Nephron progenitor cell (in vitro differentiated cells): ENCODE results near the gene EPAS1.
A peak's percentile ranks its signal among the peaks of the same experiment; 100 is the strongest.

Experiments used
- DNase-seq: peaks from one replicate; pipeline ENCODE4 v3.0.0; 2021
- H3K27ac Mint-ChIP-seq: 2 replicates; pipeline ENCODE4 v1.8.0; 2021; ENCODE audit warnings: mild to moderate bottlenecking, moderate library complexity, mixed read lengths
- H3K27me3 Mint-ChIP-seq: 2 replicates; pipeline ENCODE4 v1.8.0; 2021; ENCODE audit warnings: mild to moderate bottlenecking, low read depth, mixed read lengths; ENCODE audit not compliant: poor library complexity
- H3K36me3 Mint-ChIP-seq: 2 replicates; pipeline ENCODE4 v1.8.0; 2021; ENCODE audit warnings: low read depth, mixed read lengths
- H3K4me1 Mint-ChIP-seq: 2 replicates; pipeline ENCODE4 v1.8.0; 2021; ENCODE audit warnings: mixed read lengths
- H3K4me3 Mint-ChIP-seq: 2 replicates; pipeline ENCODE4 v1.8.0; 2021; ENCODE audit warnings: mild to moderate bottlenecking, moderate library complexity, mixed read lengths
- H3K9me3 Mint-ChIP-seq: 2 replicates; pipeline ENCODE4 v1.8.0; 2021; ENCODE audit warnings: mild to moderate bottlenecking, moderate library complexity, mixed read lengths
- TF ChIP-seq, protein P1 (sequence below): fragments of 200-600 bp; sonication (generic); IDR thresholded peaks from 2 replicates; pipeline ENCODE4 v1.5.0; 2021; ENCODE audit warnings: antibody characterized with exemption

Gene EPAS1

GRCh38 chr2:46364797-46365457, 67.7 kb downstream of the EPAS1 start:
- Mint-ChIP-seq H3K27ac (no peak overlapping the region), H3K27me3 (peaks cover 19% of the 10 kb centered on the region), H3K4me1 (peaks cover 46% of the 10 kb centered on the region), H3K9me3 (peaks cover 9% of the 10 kb centered on the region), H3K36me3 (no peaks in the 10 kb centered on the region), H3K4me3 (no peak overlapping the region)
- peak; percentile 30 for DNase-seq
- TF ChIP-seq, protein P1, sequence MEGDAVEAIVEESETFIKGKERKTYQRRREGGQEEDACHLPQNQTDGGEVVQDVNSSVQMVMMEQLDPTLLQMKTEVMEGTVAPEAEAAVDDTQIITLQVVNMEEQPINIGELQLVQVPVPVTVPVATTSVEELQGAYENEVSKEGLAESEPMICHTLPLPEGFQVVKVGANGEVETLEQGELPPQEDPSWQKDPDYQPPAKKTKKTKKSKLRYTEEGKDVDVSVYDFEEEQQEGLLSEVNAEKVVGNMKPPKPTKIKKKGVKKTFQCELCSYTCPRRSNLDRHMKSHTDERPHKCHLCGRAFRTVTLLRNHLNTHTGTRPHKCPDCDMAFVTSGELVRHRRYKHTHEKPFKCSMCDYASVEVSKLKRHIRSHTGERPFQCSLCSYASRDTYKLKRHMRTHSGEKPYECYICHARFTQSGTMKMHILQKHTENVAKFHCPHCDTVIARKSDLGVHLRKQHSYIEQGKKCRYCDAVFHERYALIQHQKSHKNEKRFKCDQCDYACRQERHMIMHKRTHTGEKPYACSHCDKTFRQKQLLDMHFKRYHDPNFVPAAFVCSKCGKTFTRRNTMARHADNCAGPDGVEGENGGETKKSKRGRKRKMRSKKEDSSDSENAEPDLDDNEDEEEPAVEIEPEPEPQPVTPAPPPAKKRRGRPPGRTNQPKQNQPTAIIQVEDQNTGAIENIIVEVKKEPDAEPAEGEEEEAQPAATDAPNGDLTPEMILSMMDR, result peak; percentile 75

DNA sequence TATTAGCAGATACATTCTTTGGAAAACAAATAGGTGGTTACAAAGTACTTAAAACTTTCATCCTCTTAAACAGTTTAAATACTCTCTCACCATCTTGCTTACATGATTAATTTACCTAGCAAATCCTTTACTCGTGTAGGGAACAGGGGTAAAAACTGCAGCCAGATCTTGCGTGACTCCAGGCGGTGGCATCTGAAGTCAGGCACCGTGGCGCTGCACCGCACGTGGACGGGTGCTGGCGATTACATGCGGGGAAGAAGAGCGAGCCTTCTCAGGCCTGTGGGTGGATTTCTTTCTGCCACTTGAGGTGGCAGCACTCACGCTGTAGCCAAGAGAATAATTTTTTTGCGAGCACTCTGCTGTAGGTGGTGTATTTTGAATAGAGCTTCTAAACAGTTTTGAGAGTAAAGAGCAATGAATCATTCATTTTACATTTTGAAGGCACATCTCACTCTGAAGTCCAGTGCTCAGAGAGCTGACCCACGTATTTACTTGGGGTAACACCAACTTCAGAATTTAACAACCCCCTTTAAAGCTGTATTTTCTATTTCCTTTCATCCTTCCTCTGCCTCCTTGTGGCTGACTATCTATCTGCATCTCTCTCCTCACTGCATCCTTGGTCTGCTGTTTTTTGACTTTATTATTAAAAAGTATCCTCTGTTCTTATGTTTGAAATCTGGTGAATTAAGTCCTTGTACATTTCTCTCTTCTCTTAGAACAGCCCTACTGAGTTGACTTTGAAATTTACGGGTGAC, 68.9 kb downstream of the EPAS1 start:
- Mint-ChIP-seq H3K9me3 (peaks cover 9% of the 10 kb centered on the region), H3K27me3 (peaks cover 16% of the 10 kb centered on the region)
- no peak for DNase-seq

DNA sequence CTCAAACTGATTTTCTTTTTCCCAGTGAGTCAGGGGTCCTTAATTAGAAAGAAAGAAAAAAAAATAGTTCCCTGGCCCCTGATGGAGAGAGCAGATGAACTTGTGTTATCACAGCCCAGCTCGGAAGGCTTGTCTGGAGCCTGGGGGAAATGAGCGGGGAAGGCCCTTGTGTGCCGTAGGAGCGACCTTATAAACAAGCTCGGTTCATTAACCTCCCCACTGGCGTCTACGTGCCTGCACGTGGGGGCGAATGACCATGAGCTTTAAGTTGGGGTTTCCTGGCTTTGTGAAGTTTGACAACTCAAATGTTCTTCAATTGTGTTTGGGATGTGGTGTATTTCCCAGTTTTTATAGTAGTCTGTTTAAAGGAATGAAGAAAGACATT, 69.5 kb downstream of the EPAS1 start:
- Mint-ChIP-seq H3K36me3 (no peaks in the 10 kb centered on the region), H3K9me3 (peaks cover 9% of the 10 kb centered on the region), H3K4me1 (peaks cover 46% of the 10 kb centered on the region), H3K4me3 (no peak overlapping the region), H3K27ac (peak overlapping the region; percentile 65), H3K27me3 (peaks cover 15% of the 10 kb centered on the region)
- TF ChIP-seq, protein P1, result no peak
- DNase-seq, result peak; percentile 16

More for the DNA sequence above, 68.9 kb downstream of the EPAS1 start:
- peaks cover 46% of the 10 kb centered on the region for H3K4me1 Mint-ChIP-seq
- TF ChIP-seq, protein P1, result peak; percentile 44
- no peaks in the 10 kb centered on the region for H3K36me3 Mint-ChIP-seq
- no peak overlapping the region for H3K4me3 Mint-ChIP-seq
- H3K27ac Mint-ChIP-seq, result peak overlapping the region; percentile 65

DNA sequence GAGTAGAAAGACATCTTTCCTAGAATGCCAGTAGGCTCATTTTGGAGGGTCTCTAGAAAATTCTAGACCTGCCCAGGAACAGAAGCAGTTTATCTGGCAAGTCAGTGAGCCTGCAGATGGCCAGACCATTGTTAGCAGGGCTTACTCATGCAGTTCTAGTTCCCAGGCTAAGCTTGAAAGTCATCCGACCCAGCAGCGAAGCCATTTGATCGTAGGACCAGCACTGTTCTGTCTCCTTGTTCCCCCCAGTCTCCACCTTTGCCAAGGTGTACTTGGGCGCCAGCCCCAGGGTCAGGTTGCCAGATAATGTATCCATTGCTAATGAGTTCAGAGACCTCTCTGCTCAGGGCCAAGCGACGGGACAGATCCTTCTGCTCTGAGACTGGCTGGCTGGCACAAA, 70.1 kb downstream of the EPAS1 start:
- no peaks in the 10 kb centered on the region for H3K36me3 Mint-ChIP-seq
- no peak for DNase-seq
- H3K4me3 Mint-ChIP-seq, result no peak overlapping the region
- H3K27me3 Mint-ChIP-seq, result peaks cover 13% of the 10 kb centered on the region
- TF ChIP-seq, protein P1, result no peak
- H3K27ac Mint-ChIP-seq, result no peak overlapping the region
- peaks cover 46% of the 10 kb centered on the region for H3K4me1 Mint-ChIP-seq
- peaks cover 9% of the 10 kb centered on the region for H3K9me3 Mint-ChIP-seq

DNA sequence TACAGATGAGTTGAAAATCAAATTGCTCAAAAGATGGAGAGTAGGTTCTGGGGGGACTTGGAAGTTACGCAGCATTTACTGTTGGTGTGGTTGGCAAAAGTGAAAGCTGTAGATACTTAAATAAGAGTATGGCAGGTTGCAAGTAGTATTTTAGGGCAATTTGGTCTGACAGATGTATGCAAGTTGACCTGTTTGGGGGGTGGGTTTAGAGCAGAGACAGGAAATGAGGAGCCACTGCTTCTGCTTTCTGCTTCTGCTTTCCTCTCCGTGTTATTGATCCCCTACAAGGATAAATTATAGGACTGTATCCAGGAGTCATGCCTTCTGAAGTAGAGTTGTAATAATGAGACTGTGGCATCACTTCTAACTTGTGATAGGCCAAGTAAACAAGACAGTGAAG, 71.2 kb downstream of the EPAS1 start:
- H3K4me3 Mint-ChIP-seq, result no peak overlapping the region
- no peak overlapping the region for H3K27ac Mint-ChIP-seq
- H3K9me3 Mint-ChIP-seq, result peaks cover 15% of the 10 kb centered on the region
- H3K36me3 Mint-ChIP-seq, result no peaks in the 10 kb centered on the region
- H3K4me1 Mint-ChIP-seq, result peaks cover 46% of the 10 kb centered on the region
- no peak for DNase-seq
- TF ChIP-seq, protein P1, result no peak
- H3K27me3 Mint-ChIP-seq, result peaks cover 10% of the 10 kb centered on the region
